ENCODE data around the gene CRYGB. TPM values are rescaled to one million over a fixed set of nuclear protein-coding genes. Genes with fewer than 3 reads are reported as not detected.

CRYGB gene
- total and polyA plus RNA-seq, 5 experiments from 2014 or later: not detected

DNA sequence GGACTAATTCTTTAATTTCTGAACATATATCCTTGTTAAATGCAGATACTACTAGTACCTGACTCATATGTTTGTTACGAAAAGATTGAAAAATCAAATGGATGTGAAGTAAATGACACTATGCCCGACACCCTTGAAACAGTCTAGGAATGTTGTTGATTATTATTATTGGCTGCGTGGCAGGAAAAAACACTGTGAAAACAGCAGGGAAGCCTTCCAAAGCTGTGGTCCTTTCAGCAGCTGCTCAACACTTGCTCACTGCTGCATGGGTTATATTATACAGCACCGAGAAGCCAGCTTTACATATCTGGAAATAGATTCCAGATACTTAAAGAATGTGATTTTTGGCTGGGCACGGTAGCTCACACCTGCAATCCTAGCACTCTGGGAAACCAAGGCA, 48.2 kb downstream of the CRYGB start:
- Mint-ChIP-seq H3K9me3 (no peaks in the 10 kb centered on the region), H3K36me3 (no peaks in the 10 kb centered on the region), H3K4me1 (peaks cover 5 to 32% (median 18%) of the 10 kb centered on the region in 4 donors), H3K27ac (no peak overlapping the region), H3K27me3 (no peaks in the 10 kb centered on the region), H3K4me3 (no peak overlapping the region)
- POLR2A ChIA-PET: no interaction called here
- no peak for ATAC-seq
- no peak for DNase-seq

- no peaks in the 10 kb centered on the region for H3K9me3 Mint-ChIP-seq
- no peak overlapping the region for H3K27ac Mint-ChIP-seq
- H3K4me1 Mint-ChIP-seq: peaks cover 5 to 31% (median 18%) of the 10 kb centered on the region in 4 donors
- ATAC-seq: no peak
- H3K27me3 Mint-ChIP-seq: no peaks in the 10 kb centered on the region
- POLR2A ChIA-PET: no interaction called here
- no peaks in the 10 kb centered on the region for H3K36me3 Mint-ChIP-seq
- H3K4me3 Mint-ChIP-seq: no peak overlapping the region
- no peak for DNase-seq
Observed at GRCh38 chr2:208097313-208097712, 48.6 kb downstream of the CRYGB start.

DNA sequence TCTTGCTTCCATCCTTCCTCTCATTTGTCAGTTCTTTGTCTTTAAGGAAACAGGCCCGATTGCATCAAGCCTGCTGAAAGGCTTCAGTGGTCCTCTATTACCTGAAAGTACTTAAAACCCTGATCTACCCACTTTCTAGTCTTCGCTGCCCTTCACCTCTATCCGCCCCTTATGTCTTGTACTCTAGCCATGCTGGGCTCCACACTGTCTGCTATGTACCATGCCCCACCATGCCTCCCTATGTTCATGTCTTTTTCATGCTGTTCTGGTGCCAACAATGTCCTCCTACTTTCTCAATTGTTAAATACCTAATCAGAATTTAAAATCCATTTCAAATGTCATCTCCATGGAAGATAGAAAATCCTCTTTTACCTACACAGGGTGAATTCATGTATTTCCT, 49.9 kb downstream of the CRYGB start:
- POLR2A ChIA-PET: no interaction called here
- H3K9me3 Mint-ChIP-seq: no peaks in the 10 kb centered on the region
- H3K4me1 Mint-ChIP-seq: peaks cover 4 to 19% (median 12%) of the 10 kb centered on the region in 4 donors
- H3K27ac Mint-ChIP-seq: no peak overlapping the region
- no peaks in the 10 kb centered on the region for H3K27me3 Mint-ChIP-seq
- ATAC-seq: no peak
- H3K36me3 Mint-ChIP-seq: no peaks in the 10 kb centered on the region
- no peak for DNase-seq
- H3K4me3 Mint-ChIP-seq: no peak overlapping the region

- no peak overlapping the region for H3K27ac Mint-ChIP-seq
- H3K9me3 Mint-ChIP-seq: peaks cover 0 to 3% (median 0%) of the 10 kb centered on the region in 9 donors
- H3K27me3 Mint-ChIP-seq: no peaks in the 10 kb centered on the region
- POLR2A ChIA-PET: no interaction called here
- DNase-seq (no peak), ATAC-seq (no peak)
- H3K36me3 Mint-ChIP-seq: peaks cover 0 to 4% (median 0%) of the 10 kb centered on the region in 3 donors
- H3K4me1 Mint-ChIP-seq: no peaks in the 10 kb centered on the region
- H3K4me3 Mint-ChIP-seq: no peak overlapping the region
Observed at GRCh38 chr2:208093128-208093527, 52.8 kb downstream of the CRYGB start.

Other genes starting within 250 kb of the CRYGB start
- gene PLEKHM3, start 120.6 kb downstream of the CRYGB start, total RNA-seq: 10 to 100 TPM; 13.7 to 16.5 TPM
- gene PLEKHM3, start 120.6 kb downstream of the CRYGB start, polyA plus RNA-seq: 1 to 10 TPM; 2.5 to 3.4 (median 3.4) TPM
- not detected for gene CRYGD, start 21.6 kb downstream of the CRYGB start, total RNA-seq
- gene CRYGD, start 21.6 kb downstream of the CRYGB start, polyA plus RNA-seq: not detected
- gene CRYGC, start 16.3 kb downstream of the CRYGB start, total RNA-seq: not detected
- gene CRYGC, start 16.3 kb downstream of the CRYGB start, polyA plus RNA-seq: not detected
- not detected for gene CRYGA, start 17.4 kb upstream of the CRYGB start, total RNA-seq
- gene CRYGA, start 17.4 kb upstream of the CRYGB start, polyA plus RNA-seq: not detected
- gene C2orf80, start 43.9 kb upstream of the CRYGB start, total RNA-seq: not detected
- gene C2orf80, start 43.9 kb upstream of the CRYGB start, polyA plus RNA-seq: not detected
- 10 to 100 TPM; 20.0 to 20.8 TPM for gene IDH1, start 108.9 kb upstream of the CRYGB start, total RNA-seq
- gene IDH1, start 108.9 kb upstream of the CRYGB start, polyA plus RNA-seq: 1 to 10 TPM; 2.6 to 5.5 (median 3.8) TPM
- gene PIKFYVE, start 120.1 kb upstream of the CRYGB start, total RNA-seq: 10 to 100 TPM; 50.6 to 51.2 TPM
- 1 to 10 TPM; 5.3 to 6.6 (median 5.4) TPM for gene PIKFYVE, start 120.1 kb upstream of the CRYGB start, polyA plus RNA-seq